CD4-positive, alpha-beta T cell treated with Interleukin-2 at 100 ng/mL for 4 hours (primary cell): ENCODE results near the gene CNPPD1.
A peak's percentile ranks its signal among the peaks of the same experiment; 100 is the strongest.

Experiments
- DNase-seq: peaks from one replicate; pipeline ENCODE4 v3.0.0-alpha.2; 2020; ENCODE audit warnings: low spot score

Gene CNPPD1

GRCh38 chr2:219160186-219161017 is 16.3 kb downstream of the CNPPD1 start, which contains the start of gene NHEJ1:
TSS of gene NHEJ1 (minus strand) at chr2:219160815. CDS start at chr2:219158362, 2,453 bp downstream.
- peak; percentile 94 for DNase-seq

DNA sequence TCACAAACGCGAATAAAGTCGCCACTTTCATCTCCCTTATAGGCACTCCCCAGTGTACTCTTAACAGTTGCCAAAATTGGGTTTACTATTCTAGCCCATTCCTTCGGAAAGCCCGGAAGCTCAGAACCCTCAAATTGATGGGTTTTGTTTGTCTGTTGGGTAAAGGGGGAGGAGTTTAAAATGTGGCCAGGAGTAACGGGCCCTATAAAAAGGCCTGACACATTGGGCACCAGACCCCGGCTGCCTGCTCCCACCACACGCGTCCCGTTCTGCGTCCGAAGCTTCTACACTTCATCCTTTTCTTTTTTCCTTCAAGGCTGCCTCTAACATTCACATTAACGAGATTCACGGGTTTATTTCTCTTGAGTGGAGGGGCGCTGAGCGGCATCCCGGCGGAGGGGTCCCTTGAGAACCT is 16.9 kb downstream of the CNPPD1 start:
- no peak for DNase-seq

GRCh38 chr2:219158586-219158985 is 18.1 kb downstream of the CNPPD1 start:
- no peak for DNase-seq

DNA sequence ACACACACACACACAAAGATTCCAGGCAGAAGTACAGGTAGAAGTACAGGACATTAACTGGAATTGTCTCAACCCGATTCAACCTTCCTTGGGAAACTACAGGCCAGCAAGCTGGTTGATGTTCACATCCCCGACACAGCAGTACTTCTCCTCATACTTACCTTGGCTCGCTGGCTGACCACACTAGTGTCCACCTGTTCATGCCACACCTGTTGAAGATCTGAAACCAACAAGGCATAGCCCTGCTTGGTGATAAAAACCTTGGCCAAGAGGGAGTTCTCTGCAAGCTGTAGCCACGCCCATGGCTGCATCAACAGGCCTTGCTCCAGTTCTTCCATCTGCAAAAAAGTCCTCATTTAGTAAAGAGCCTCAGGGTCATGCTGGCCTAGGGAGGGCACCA is 18.7 kb downstream of the CNPPD1 start:
- no peak for DNase-seq

- DNase-seq: no peak
Observed at GRCh38 chr2:219157396-219157795, 19.3 kb downstream of the CNPPD1 start.

DNA sequence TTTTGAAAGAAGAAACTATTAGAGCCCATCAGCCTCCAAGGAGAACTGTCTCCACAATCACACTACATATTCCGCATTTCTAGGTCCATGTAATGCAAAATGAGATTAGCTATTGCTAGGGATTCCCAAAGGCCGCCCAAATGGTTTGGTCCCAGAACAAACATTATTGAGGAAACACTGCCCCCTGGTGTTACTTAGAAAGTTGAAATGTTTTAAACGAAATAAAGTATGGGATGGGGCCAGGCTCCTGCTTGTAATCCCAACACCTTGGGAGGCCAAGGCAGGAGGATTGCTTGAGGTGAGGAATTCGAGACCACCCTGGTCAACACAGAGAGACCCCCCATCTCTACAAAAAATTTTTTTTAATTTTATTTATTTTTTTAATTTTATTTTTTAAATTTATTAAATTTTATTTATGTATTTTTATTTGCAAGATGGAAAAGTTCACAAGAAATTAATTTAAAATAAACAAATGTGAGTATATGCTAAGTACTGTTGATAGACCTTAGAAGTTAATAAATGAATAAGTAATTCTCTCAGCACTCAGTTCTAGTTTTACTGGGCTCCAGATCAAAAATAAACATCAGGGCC is 21.6 kb downstream of the CNPPD1 start:
- DNase-seq: peak; percentile 74

- no peak for DNase-seq
Observed at GRCh38 chr2:219149667-219150066, 27.1 kb downstream of the CNPPD1 start.

- DNase-seq: no peak
Observed at GRCh38 chr2:219142329-219142728, 34.4 kb downstream of the CNPPD1 start.

- no peak for DNase-seq
Observed at GRCh38 chr2:219140722-219141121, 36.0 kb downstream of the CNPPD1 start.

- DNase-seq: no peak
Observed at GRCh38 chr2:219133976-219134375, 42.7 kb downstream of the CNPPD1 start.

- DNase-seq: no peak
Observed at GRCh38 chr2:219131744-219132143, 45.0 kb downstream of the CNPPD1 start.

GRCh38 chr2:219131327-219131726 is 45.4 kb downstream of the CNPPD1 start:
- DNase-seq: no peak

- DNase-seq: no peak
Observed at GRCh38 chr2:219129589-219129988, 47.1 kb downstream of the CNPPD1 start.

GRCh38 chr2:219128396-219128795 is 48.3 kb downstream of the CNPPD1 start:
- no peak for DNase-seq

- DNase-seq: no peak
Observed at GRCh38 chr2:219127037-219127635, 49.6 kb downstream of the CNPPD1 start.

GRCh38 chr2:219126555-219126954 is 50.2 kb downstream of the CNPPD1 start:
- DNase-seq: no peak

DNA sequence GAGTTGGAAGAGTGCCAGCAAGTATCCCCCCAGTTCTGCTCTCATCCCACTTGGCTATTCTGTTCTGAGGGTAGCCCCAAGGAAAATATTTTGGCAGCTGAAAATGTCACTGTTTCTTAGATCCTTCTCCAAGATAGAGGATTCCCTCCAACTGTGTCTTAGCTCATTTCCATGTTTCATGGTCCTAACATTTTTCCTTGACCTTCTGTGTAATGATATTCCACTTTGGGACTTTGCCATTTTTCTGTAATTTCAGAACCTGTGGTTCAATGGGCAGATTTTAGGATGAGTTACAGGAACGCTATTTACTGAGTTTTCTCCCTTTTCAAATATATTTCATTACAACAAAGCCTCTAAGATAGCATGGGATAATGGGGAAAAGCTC is 50.8 kb downstream of the CNPPD1 start:
- DNase-seq: no peak

- no peak for DNase-seq
Observed at GRCh38 chr2:219125225-219125885, 51.4 kb downstream of the CNPPD1 start.

- DNase-seq: peak; percentile 18
Observed at GRCh38 chr2:219124381-219125110, 52.2 kb downstream of the CNPPD1 start.

- no peak for DNase-seq
Observed at GRCh38 chr2:219123356-219124135, 53.2 kb downstream of the CNPPD1 start.
